HCT116 (cell line): Measurements from ENCODE around the gene CFAP57. TPM values are rescaled to one million over a fixed set of nuclear protein-coding genes. Genes with fewer than 3 reads are reported as not detected.

ENCODE experiments used
- ATAC-seq: fragments of 200-7000 bp; cut with Tn5 transposase; 2 replicates; pipeline ENCODE4 v1.9.1; 2020; ENCODE audit warnings: mild to moderate bottlenecking, moderate library complexity
- BruUV-seq: library from RNA; stranded (reverse); fragments of 400-500 nt; replicated peaks from 2 replicates; lab custom pipeline; 2021; lab: Mats Ljungman, UMichigan
- CTCF ChIA-PET: fragments of 300-600 bp; sonication (Branson Sonifier 250); formaldehyde crosslinking; loops from one replicate; lab custom pipeline; 2021; ENCODE audit warnings: antibody characterized with exemption; lab: Charles Lee
- POLR2A ChIA-PET: fragments of 300-600, 350-600 bp; sonication (Branson Sonifier 250); formaldehyde crosslinking; loops from one replicate; lab custom pipeline; 2021; ENCODE audit warnings: antibody characterized with exemption; lab: Charles Lee
- RAD21 ChIA-PET, 2 experiments: fragments of 300-600 bp; sonication (Branson Sonifier 250); formaldehyde crosslinking; loops; one replicate each; lab custom pipeline; 2023; ENCODE audit warnings: low total read pairs in 2 of 2; ENCODE audit not compliant: uncharacterized antibody in 2 of 2, unreplicated experiment in 2 of 2, low non-redundant PET in 1 of 2; lab: Charles Lee
- DNase-seq: peaks from one replicate; pipeline ENCODE4 v3.0.0-alpha.2; 2010; ENCODE audit warnings: low read depth, low spot score
- H2AFZ ChIP-seq: fragments of 200-600 bp; shearing (Covaris generic), sonication (generic); 2 replicates; pipeline ENCODE4 v1.6.1; 2017; ENCODE audit warnings: low read depth, mixed run types, mixed read lengths, antibody characterized with exemption, low read length; ENCODE audit not compliant: poor library complexity, severe bottlenecking
- H3K27ac ChIP-seq: 2 replicates; pipeline ENCODE4 v1.5.1; 2012; ENCODE audit warnings: low read depth, low read length
- H3K27me3 ChIP-seq: fragments of 200-600 bp; sonication (generic); 2 replicates; pipeline ENCODE4 v1.6.1; 2016; ENCODE audit warnings: mixed run types, low read length, mixed read lengths; ENCODE audit not compliant: insufficient read depth
- H3K36me3 ChIP-seq, 2 experiments: fragments of 200-500 bp in 1 of 2; fragments of 200-600 bp in 1 of 2; sonication (Bioruptor generic) in 1 of 2; sonication (generic) in 1 of 2; 2 replicates each; pipeline versions ENCODE4 v1.5.1 to v1.6.1; 2014 to 2016; ENCODE audit warnings: low read length in 2 of 2, inconsistent platforms in 1 of 2, mixed read lengths in 1 of 2, mixed run types in 1 of 2; ENCODE audit not compliant: insufficient read depth in 2 of 2, control insufficient read depth in 1 of 2
- H3K4me1 ChIP-seq, 2 experiments: fragments of 200-600 bp in 1 of 2; sonication (generic) in 1 of 2; 2 replicates each; pipeline versions ENCODE4 v1.5.1 to v1.6.1; 2012 to 2017; ENCODE audit warnings: low read length in 2 of 2, inconsistent platforms in 1 of 2, mild to moderate bottlenecking in 1 of 2, mixed read lengths in 1 of 2, mixed run types in 1 of 2, moderate library complexity in 1 of 2; ENCODE audit not compliant: insufficient read depth in 2 of 2, control insufficient read depth in 1 of 2
- H3K4me2 ChIP-seq: fragments of 200-600 bp; sonication (generic); 2 replicates; pipeline ENCODE4 v1.6.1; 2017; ENCODE audit warnings: mixed run types, low read length, mixed read lengths
- H3K4me3 ChIP-seq, 2 experiments: fragments of 200-600 bp in 1 of 2; sonication (generic) in 1 of 2; replicated peaks in 1 of 2; 2 replicates each; pipeline ENCODE4 v1.5.1; 2011 to 2016; ENCODE audit warnings: low read length in 2 of 2, control low read depth in 1 of 2, low read depth in 1 of 2, mild to moderate bottlenecking in 1 of 2, mixed read lengths in 1 of 2, mixed run types in 1 of 2
- H3K79me2 ChIP-seq: fragments of 200-600 bp; sonication (generic); 2 replicates; pipeline ENCODE4 v1.6.1; 2017; ENCODE audit warnings: mild to moderate bottlenecking, mixed run types, low read length, moderate library complexity, mixed read lengths; ENCODE audit not compliant: insufficient read depth
- H3K9ac ChIP-seq: fragments of 200-600 bp; sonication (generic); 2 replicates; pipeline ENCODE4 v1.6.1; 2016; ENCODE audit warnings: low read length, mixed read lengths
- H3K9me2 ChIP-seq: fragments of 200-600 bp; sonication (generic), shearing (Covaris generic); 2 replicates; pipeline ENCODE4 v1.6.1; 2017; ENCODE audit warnings: mixed run types, mild to moderate bottlenecking, moderate library complexity; ENCODE audit not compliant: insufficient read depth
- H3K9me3 ChIP-seq, 2 experiments: fragments of 200-500 bp in 1 of 2; fragments of 200-600 bp in 1 of 2; sonication (Bioruptor generic) in 1 of 2; sonication (generic) in 1 of 2; 2 replicates each; pipeline ENCODE4 v1.6.1; 2014 to 2017; ENCODE audit warnings: low read length in 2 of 2, mixed read lengths in 2 of 2, inconsistent platforms in 1 of 2, low read depth in 1 of 2, mild to moderate bottlenecking in 1 of 2, mixed run types in 1 of 2, moderate library complexity in 1 of 2; ENCODE audit not compliant: control insufficient read depth in 1 of 2, insufficient read depth in 1 of 2
- H4K20me1 ChIP-seq: fragments of 200-600 bp; sonication (generic), shearing (Covaris generic); 2 replicates; pipeline ENCODE4 v1.6.1; 2017; ENCODE audit warnings: mixed run types, mild to moderate bottlenecking, moderate library complexity; ENCODE audit not compliant: insufficient read depth
- CBX3 ChIP-seq: IDR thresholded peaks from 2 replicates; pipeline ENCODE4 v1.6.1; 2012; ENCODE audit warnings: low read depth
- EGR1 ChIP-seq: IDR thresholded peaks from 2 replicates; pipeline ENCODE4 v1.6.1; 2012; ENCODE audit warnings: low read depth
- ELF1 ChIP-seq: IDR thresholded peaks from 2 replicates; pipeline ENCODE4 v1.6.1; 2012; ENCODE audit warnings: low read depth, borderline replicate concordance
- EZH2 ChIP-seq: fragments of 200-600 bp; sonication (generic); IDR thresholded peaks from 2 replicates; pipeline ENCODE4 v1.6.1; 2017; ENCODE audit warnings: antibody characterized with exemption, mixed run types
- EZH2phosphoT487 ChIP-seq: fragments of 200-600 bp; IDR thresholded peaks from 2 replicates; pipeline ENCODE4 v1.6.1; 2018; ENCODE audit warnings: antibody characterized with exemption, borderline replicate concordance
- FOSL1 ChIP-seq: IDR thresholded peaks from 2 replicates; pipeline ENCODE4 v1.6.1; 2012; ENCODE audit warnings: low read depth
- POLR2A ChIP-seq: IDR thresholded peaks from 2 replicates; pipeline ENCODE4 v1.7.0; 2011; ENCODE audit warnings: borderline replicate concordance; ENCODE audit not compliant: insufficient read depth, insufficient read length; ENCODE audit errors: extremely low read depth
- POLR2AphosphoS5 ChIP-seq: IDR thresholded peaks from 2 replicates; pipeline ENCODE4 v1.6.1; 2011; ENCODE audit warnings: mild to moderate bottlenecking, low read depth, low read length, moderate library complexity
- RAD21 ChIP-seq: IDR thresholded peaks from 2 replicates; pipeline ENCODE4 v1.6.1; 2012; ENCODE audit warnings: low read depth, mild to moderate bottlenecking
- REST ChIP-seq: IDR thresholded peaks from 2 replicates; pipeline ENCODE4 v1.6.1; 2012; ENCODE audit warnings: low read depth
- SIN3A ChIP-seq: IDR thresholded peaks from 2 replicates; pipeline ENCODE4 v1.6.1; 2012; ENCODE audit warnings: low read depth
- SP1 ChIP-seq: IDR thresholded peaks from 2 replicates; pipeline ENCODE4 v1.6.1; 2012; ENCODE audit warnings: low read depth
- SRF ChIP-seq: IDR thresholded peaks from 2 replicates; pipeline ENCODE4 v1.6.1; 2012; ENCODE audit warnings: low read depth
- TCF7L2 ChIP-seq: IDR thresholded peaks from 2 replicates; pipeline ENCODE4 v1.7.0; 2011; ENCODE audit warnings: borderline replicate concordance, inconsistent platforms; ENCODE audit not compliant: insufficient read depth, insufficient read length; ENCODE audit errors: extremely low read depth
- YY1 ChIP-seq: IDR thresholded peaks from 2 replicates; pipeline ENCODE4 v1.6.1; 2011; ENCODE audit warnings: low read length, low read depth, moderate library complexity, mild to moderate bottlenecking; ENCODE audit not compliant: insufficient replicate concordance; ENCODE audit errors: extremely low read depth
- ZFX ChIP-seq: fragments of 450-650 bp; IDR thresholded peaks from 2 replicates; pipeline ENCODE4 v1.6.1; 2017
- ZNF274 ChIP-seq: fragments of 200-500 bp; sonication (Bioruptor generic); IDR thresholded peaks from 2 replicates; pipeline ENCODE4 v1.6.1; 2014; ENCODE audit warnings: mild to moderate bottlenecking, low read depth, low read length, inconsistent platforms
- intact Hi-C: fragments of 100-400 bp; cut with micrococcal nuclease; formaldehyde crosslinking; loops from 2 replicates; pipeline ENCODE4 v1.10.0; 2022
- total RNA-seq: library from RNA; stranded (reverse); gene quantifications from one replicate; pipeline ENCODE4 v1.2.1, GENCODE V29; 2021; ENCODE audit not compliant: unreplicated experiment
- TF ChIP-seq, protein P1 (sequence below): IDR thresholded peaks from 2 replicates; pipeline ENCODE4 v1.6.1; 2012
- TF ChIP-seq, protein P2 (sequence below): IDR thresholded peaks from 2 replicates; pipeline ENCODE4 v1.6.1; 2012
- TF ChIP-seq, protein P3 (sequence below): IDR thresholded peaks from 2 replicates; pipeline ENCODE4 v1.6.1; 2011; ENCODE audit warnings: mild to moderate bottlenecking, low read length, moderate library complexity; ENCODE audit not compliant: insufficient replicate concordance; ENCODE audit errors: extremely low read depth

CFAP57 gene
- total RNA-seq, 1 experiment from 2014 or later: 0.49 TPM

GRCh38 chr1:43296207-43296606 is 124.1 kb downstream of the CFAP57 start (continued):
- no peak for TF ChIP-seq RAD21
- TF ChIP-seq YY1: no peak
- TF ChIP-seq EZH2: no peak

- Histone ChIP-seq H3K79me2 (no peaks in the 10 kb centered on the region), H3K4me1 (peaks cover 8 to 19% of the 10 kb centered on the region in 2 experiments; a peak in 3 of 4 replicates), H3K9ac (no peak overlapping the region), H3K4me3 (no peak overlapping the region), H3K27me3 (no peaks in the 10 kb centered on the region), H3K27ac (no peak overlapping the region), H3K4me2 (no peak overlapping the region), H3K9me2 (no peaks in the 10 kb centered on the region), H2AFZ (no peak overlapping the region), H4K20me1 (no peaks in the 10 kb centered on the region), H3K9me3 (no peaks in the 10 kb centered on the region), H3K36me3 (no peaks in the 10 kb centered on the region)
- BruUV-seq: no TSS peak
- ChIA-PET POLR2A (no interaction called here), CTCF (no interaction called here), RAD21 (no interaction called here)
- no peak for DNase-seq
- intact Hi-C loops: no loop called here
- no peak for ATAC-seq
- no peak for TF ChIP-seq POLR2A
- no peak for TF ChIP-seq POLR2AphosphoS5
- TF ChIP-seq SIN3A: no peak
- TF ChIP-seq TCF7L2: no peak
- TF ChIP-seq ZFX: no peak
- TF ChIP-seq EGR1: no peak
- TF ChIP-seq, protein P1, sequence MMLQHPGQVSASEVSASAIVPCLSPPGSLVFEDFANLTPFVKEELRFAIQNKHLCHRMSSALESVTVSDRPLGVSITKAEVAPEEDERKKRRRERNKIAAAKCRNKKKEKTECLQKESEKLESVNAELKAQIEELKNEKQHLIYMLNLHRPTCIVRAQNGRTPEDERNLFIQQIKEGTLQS: no peak
- TF ChIP-seq SRF: no peak
- TF ChIP-seq, protein P2, sequence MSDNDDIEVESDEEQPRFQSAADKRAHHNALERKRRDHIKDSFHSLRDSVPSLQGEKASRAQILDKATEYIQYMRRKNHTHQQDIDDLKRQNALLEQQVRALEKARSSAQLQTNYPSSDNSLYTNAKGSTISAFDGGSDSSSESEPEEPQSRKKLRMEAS: no peak
- TF ChIP-seq FOSL1: no peak
- no peak for TF ChIP-seq ZNF274
- TF ChIP-seq, protein P3, sequence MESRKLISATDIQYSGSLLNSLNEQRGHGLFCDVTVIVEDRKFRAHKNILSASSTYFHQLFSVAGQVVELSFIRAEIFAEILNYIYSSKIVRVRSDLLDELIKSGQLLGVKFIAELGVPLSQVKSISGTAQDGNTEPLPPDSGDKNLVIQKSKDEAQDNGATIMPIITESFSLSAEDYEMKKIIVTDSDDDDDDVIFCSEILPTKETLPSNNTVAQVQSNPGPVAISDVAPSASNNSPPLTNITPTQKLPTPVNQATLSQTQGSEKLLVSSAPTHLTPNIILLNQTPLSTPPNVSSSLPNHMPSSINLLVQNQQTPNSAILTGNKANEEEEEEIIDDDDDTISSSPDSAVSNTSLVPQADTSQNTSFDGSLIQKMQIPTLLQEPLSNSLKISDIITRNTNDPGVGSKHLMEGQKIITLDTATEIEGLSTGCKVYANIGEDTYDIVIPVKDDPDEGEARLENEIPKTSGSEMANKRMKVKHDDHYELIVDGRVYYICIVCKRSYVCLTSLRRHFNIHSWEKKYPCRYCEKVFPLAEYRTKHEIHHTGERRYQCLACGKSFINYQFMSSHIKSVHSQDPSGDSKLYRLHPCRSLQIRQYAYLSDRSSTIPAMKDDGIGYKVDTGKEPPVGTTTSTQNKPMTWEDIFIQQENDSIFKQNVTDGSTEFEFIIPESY: no peak
- no peak for TF ChIP-seq SP1
- no peak for TF ChIP-seq EZH2phosphoT487
- TF ChIP-seq ELF1: no peak
- no peak for TF ChIP-seq CBX3
- TF ChIP-seq RAD21: no peak
- no peak for TF ChIP-seq REST
- TF ChIP-seq EZH2: no peak
Measured at GRCh38 chr1:43298055-43298454, 125.9 kb downstream of the CFAP57 start.
